HG03175 (cell line): ENCODE measurements around the gene ALS2CL.
"Not testable (repeated sequence)": the region's sequence is repeated elsewhere in the genome, so short reads cannot be mapped to it uniquely, and the experiment has no call there.

Experiments used
- ATAC-seq: cut with Tn5 transposase; IDR thresholded peaks from one replicate; pipeline ENCODE4 v1.9.1; 2021; ENCODE audit warnings: mild to moderate bottlenecking, moderate library complexity; ENCODE audit not compliant: unreplicated experiment

ALS2CL gene, protein sequence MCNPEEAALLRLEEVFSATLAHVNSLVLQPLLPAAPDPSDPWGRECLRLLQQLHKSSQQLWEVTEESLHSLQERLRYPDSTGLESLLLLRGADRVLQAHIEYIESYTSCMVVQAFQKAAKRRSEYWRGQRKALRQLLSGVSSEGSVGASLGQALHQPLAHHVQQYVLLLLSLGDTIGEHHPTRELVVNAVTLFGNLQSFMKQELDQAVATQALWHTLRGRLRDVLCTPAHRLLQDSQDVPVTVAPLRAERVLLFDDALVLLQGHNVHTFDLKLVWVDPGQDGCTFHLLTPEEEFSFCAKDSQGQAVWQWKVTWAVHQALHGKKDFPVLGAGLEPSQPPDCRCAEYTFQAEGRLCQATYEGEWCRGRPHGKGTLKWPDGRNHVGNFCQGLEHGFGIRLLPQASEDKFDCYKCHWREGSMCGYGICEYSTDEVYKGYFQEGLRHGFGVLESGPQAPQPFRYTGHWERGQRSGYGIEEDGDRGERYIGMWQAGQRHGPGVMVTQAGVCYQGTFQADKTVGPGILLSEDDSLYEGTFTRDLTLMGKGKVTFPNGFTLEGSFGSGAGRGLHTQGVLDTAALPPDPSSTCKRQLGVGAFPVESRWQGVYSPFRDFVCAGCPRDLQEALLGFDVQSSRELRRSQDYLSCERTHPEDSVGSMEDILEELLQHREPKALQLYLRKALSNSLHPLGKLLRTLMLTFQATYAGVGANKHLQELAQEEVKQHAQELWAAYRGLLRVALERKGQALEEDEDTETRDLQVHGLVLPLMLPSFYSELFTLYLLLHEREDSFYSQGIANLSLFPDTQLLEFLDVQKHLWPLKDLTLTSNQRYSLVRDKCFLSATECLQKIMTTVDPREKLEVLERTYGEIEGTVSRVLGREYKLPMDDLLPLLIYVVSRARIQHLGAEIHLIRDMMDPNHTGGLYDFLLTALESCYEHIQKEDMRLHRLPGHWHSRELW

GRCh38 chr3:46693038-46693891 is at the start of gene ALS2CL:
Gene ALS2CL, minus strand, starts transcription at chr3:46693679. Its CDS starts 4,239 bp downstream, at chr3:46689440.
- ATAC-seq: no peak

DNA sequence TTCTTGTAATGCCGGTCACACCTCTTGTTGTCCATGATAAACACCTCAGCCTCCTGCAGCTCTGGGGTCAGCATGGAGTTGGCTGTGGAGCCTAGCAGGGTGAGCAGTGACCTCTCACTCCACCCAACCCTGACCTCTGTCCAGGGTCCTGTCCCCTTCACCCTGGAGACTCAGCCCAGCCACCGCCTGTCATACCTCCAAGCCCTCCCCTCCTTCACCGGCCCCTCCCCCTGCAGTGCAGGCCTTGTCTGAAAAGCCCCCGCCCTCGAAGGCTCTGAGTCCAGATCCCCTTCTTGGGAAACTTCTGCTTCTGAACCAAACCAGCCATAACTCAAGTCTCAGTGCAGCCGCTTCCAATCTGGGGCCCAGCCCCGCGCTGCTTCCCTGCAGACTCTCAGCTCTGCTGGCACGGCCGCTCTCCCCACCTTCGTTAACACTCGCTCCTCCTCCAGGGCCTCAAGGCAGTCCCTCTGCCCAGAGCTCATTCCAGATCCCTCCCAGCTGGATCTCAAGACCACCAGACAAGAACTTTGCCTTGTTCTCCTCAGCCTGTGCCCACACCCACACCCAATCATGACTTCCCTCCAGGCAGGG is 49.6 kb upstream of the ALS2CL start:
- no peak for ATAC-seq

- ATAC-seq: not testable (repeated sequence)
These were observed 46.1 kb upstream of the ALS2CL start for GRCh38 chr3:46739565-46739964.

- ATAC-seq: no peak
These were observed 43.9 kb upstream of the ALS2CL start for GRCh38 chr3:46737329-46737731.

DNA sequence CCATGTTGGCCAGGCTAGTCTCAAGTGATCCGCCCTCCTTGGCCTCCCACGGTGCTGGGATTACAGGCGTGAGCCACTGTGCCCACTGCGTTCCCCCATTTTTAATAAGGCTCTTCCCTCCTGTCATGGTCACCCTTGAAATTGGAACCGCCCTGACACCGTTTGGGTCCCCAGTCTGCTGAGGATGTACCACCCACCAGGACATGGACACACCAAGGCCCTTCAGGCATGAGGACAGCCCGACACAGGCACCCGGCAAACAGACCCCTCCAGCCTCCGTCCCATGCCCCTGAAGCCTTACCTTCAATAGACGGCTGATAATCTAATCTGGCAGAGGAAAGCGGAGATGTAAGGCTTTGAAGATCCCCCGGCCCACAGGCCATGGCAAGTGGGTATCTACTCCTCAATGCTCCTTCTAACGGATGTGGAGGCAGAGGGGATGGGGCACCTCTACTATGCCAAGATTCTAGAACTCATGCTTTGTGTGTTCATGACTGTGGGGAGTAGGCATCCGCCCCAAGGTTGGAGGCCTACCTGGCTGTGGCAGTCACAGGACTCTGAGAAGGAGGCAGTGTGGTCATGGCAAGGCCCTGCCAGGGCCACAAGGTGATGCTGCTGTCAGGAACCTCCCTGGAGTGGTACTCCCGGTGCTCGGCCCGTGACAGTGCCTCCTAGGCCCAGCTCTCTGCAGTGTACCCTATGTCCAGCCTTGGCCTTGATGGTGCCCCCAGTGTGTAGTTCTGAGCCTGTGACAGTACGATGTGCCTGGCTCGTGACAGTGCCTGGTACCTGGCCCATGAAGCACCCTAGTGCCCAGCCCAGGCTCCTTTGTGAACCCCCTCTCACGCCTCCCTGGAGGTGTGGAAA is 42.8 kb upstream of the ALS2CL start:
- ATAC-seq: no peak

DNA sequence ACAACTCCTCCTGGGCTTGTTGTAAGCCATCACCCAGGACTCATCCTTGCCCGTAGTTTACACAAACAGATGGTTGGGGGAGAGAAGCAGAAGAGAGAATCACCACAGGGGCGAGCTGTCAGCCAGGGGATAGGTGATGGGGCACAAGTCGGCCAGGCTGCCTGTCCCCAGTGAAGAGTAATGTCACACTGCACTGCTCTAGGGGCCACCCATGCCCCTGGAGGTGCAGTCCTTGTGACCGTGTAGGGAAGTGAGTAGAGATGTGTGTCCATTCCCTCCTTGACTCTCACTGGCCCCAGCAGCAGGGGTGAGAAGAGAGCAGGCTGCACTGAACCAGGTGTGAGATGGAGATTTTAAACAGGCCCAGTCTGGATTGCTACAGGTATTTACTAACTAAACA is 41.3 kb upstream of the ALS2CL start:
- ATAC-seq: no peak

DNA sequence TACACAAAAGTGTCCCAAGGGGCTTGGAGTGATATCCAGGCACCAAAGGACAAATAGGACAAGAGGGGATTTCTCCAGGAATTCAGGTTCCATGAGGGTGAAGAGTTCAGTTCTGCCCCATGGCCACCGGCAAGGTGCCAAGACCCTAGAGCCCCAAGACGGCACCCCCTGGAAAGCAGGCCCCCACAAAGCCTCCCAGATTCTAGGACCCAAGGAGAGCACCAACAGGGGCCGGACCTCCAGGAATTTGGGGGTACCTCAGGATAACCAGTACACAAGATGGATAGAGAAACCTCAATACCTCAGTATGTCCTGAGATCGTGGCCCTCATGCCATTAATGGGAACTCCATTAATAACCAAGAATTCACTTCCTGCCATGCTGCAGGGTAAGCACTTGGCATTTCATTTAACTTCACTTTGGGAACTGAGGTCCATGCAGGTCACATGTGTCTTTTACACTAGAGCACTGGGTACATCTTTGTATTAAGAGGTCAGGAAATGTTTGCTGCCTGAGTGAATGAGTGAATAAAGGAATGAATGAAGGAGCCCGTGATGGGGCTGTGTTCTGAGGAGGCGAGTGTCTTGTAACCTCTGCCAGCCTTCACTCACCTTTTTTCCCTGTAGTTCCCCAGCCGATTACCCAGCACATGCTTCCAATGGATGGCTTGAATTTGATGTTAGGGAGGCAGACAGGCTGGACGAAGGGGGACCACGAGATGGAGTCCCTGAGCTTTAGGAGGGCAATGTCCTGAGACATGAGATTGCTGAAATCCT is 39.7 kb upstream of the ALS2CL start:
- ATAC-seq: no peak

DNA sequence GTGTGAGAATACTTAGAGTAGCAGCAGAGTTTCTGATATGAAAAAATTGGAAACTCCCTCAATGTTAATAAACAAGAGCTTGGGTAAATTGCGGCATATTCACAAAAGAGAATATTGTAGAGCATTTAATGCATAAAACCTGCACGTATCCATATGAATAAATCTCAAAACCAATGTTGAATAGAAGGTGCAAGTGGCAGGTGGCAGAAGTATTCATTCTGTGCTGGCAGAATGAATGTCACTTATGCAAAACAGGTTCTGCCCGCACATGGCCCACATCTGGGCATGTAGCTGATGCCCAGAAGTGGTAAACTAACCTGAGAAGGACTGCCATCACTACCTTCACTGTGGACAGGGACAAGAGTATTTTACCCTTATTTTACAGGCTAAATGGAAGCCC is 38.3 kb upstream of the ALS2CL start:
- ATAC-seq: no peak

DNA sequence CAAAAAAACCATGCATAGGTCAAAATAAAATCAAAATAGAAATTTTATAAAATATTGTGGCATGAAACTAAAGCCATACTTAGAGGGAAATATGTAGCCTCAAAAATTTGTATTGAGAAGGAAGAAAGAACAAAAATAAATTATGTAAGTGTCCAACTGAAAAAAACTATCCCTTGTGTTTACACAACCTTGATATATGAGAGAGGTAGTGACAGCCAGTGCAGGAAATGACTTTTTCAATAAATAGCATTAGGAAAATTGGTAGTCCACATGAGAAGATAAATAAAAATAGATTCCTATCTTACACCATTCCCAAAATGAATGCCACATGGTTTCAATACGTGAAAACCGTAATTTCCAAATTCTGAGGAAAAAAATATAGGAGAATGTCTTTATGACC is 37.3 kb upstream of the ALS2CL start:
- ATAC-seq: no peak

- ATAC-seq: no peak
These were observed 35.6 kb upstream of the ALS2CL start for GRCh38 chr3:46729038-46729437.

DNA sequence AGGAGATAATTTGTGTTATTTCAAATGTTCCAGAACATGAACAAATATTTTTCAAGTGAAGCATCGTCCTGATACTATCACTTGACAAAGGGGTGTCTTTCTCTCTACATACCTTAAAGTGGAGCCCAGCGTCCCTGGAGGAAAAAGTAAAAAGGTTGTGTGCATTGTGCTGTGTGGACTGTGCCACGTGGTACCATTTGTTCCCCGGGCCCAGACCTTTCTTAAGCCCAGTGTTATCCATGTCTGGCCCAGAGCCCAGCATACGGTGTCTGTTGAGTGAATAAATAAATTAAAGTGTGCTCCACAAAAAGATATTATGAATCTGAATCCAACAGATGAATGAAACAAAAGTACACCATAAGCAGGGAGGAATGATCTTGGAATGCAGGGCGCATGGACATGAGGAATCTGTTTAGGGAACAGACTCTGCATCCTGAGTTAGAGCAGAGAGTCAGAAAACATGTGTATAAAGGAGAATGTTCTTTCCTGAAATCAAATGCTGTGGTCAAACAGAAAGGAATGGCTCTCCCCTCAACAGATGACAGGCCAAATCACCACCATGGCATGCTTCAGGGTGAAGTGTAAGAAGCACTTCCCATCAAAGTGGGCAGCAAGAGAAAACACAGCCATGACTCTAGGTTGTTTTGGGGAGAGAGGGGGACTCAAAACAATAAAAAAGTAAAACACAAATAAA is 32.3 kb upstream of the ALS2CL start:
- ATAC-seq: no peak

GRCh38 chr3:46724424-46724823 is 30.9 kb upstream of the ALS2CL start:
- ATAC-seq: no peak

DNA sequence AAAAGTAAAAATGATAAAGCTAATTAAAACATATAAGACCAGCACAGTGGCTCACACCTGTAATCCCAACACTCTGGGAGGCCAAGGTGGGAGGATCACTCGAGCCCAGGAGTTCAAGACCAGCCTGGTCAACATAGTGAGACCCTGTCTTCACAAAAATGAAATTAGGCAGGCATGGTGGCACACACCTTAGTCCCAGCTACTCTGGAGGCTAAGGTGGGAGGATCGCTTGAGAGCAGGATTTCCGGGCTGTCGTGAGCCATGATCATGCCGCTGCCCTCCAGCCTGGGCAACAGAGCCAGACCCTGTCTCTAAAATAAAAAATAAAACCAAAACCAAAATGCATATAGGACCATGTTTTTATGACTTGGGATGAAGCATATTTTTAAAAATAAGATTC is 29.0 kb upstream of the ALS2CL start:
- ATAC-seq: no peak

DNA sequence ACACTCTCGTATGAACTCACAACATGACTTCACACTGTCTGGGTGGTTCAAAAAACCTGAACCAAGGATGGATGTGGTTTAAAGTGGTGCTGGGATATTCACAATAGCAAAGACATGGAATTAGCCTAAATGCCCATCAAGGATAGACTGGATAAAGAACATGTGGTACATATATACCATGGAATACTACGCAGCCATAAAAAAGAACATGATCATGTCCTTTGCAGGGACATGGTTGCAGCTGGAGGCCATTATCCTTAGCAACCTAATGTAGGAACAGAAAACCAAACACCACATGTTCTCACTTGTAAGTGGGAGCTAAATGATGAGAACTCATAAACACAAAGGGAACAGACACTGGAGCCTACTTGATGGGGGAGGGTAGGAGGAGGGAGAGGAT is 27.5 kb upstream of the ALS2CL start:
- no peak for ATAC-seq

DNA sequence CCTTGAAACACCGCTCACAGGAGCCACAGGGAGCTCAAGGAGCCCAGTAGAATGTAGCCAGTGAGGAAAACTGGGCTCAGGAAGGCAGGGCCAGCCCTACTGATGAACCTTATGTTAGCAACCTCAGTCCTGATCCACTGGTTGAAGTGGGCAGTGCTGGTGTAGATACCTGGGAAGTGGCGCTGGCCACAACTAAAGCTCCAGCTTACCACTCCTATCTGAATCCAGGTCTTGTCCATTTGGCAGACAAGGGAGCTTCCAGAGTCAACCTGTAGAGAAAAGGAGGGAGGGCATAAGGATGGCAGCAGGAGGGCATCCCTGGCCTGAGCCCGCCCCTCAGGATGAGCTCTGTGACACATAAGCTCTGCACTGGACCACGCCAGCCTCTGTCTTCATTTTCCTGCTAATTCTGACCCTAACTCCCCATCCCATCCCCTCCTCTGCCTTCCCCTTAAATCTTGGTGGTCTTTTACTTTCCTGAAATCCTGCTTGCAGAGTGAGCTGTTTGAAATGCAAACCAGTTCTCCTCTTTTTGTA is 26.3 kb upstream of the ALS2CL start:
- ATAC-seq: no peak

- no peak for ATAC-seq
These were observed 25.6 kb upstream of the ALS2CL start for GRCh38 chr3:46719044-46719565.

DNA sequence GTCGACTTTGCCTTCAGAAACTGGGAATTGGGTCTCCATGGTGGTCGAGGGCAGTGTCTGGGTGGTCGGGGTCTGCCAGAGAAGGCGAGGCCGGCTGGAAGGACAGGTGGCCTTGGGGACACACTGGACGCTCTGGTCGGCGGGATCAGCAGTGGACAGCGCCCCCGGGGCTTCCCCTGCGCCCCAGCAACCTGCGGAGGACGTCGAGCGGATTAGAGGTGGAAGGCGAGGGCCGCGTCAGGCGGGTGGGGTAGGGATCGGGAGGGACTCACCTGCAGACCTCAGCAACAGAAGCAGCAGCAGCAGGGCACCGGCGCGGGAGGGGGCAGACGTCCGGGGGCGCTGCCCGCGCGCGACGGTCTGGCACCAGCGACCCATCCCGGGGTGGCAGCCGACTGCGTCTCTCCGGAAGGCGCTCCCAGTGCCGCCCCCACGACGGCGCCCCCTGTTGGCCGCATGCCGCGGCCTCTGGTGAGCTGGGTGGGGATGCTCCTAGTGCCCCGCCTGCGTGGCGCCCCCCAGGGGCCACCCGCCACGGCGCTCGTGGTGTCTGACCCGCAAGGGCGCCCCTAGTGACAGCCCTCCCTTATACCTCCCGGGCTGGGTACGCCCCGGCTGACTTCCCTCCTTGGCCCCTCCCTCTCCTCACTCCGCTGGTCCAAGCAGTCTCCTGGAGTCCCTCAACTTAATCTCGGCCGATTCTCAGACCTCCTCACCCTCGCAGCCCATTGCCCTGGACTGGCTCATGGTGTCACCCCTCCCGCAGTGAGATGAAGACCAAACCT is 24.2 kb upstream of the ALS2CL start, which contains the start of gene PRSS50:
Gene PRSS50 (minus strand): TSS at position 423 of the 785 bp plus-strand sequence. CDS start 45 bp downstream, at position 378.
- ATAC-seq: no peak
